ENCODE measurements around the gene COA5. TPM values are rescaled to one million over a fixed set of nuclear protein-coding genes. Genes with fewer than 3 reads are reported as not detected.

The COA5 gene
- polyA plus RNA-seq, 2 of the 4 experiments (the other 2 are of a cell fraction) = 32.7 to 43.3 TPM

GRCh38 chr2:98560256-98560771 is 48.0 kb downstream of the COA5 start:
- peak; percentile 52 to 56; a peak in 3 of 6 replicates for ATAC-seq
- CTCF ChIA-PET = interaction anchor here (1.6 to 2.3 kb wide), 4 partner anchors 9 to 147 kb away, joined by 3 to 11 read pairs (median 8); no protein-coding TSS in a partner anchor
- H3K9me3 ChIP-seq = no peaks in the 10 kb centered on the region
- POLR2A ChIA-PET = no interaction called here
- no peak overlapping the region for H3K4me2 ChIP-seq
- TF ChIP-seq EHF (CRISPR knock-in tag; IDR thresholded peaks at IDR 0.05) = no peak
- no peak for TF ChIP-seq EP300 (IDR thresholded peaks at IDR 0.05)
- no peak for TF ChIP-seq JUN (IDR thresholded peaks at IDR 0.05)
- TF ChIP-seq CBX2 (IDR thresholded peaks at IDR 0.05; ENCODE audit: borderline replicate concordance, low read depth) = no peak
- no peak for TF ChIP-seq HOXB5 (CRISPR knock-in tag; IDR thresholded peaks at IDR 0.05)
- no peak for TF ChIP-seq CBX8 (IDR thresholded peaks at IDR 0.05)
- TF ChIP-seq SMC3 (IDR thresholded peaks at IDR 0.05) = no peak
- TF ChIP-seq NFE2L2 (conservative IDR thresholded peaks at IDR 0.05; ENCODE audit: low read length) = no peak
- no peak for FAIRE-seq
- 0 out of 3 replicates have a peak, but pooled peaks cover 3% of the 10 kb centered on the region for H3K4me1 ChIP-seq
- DNase-seq (ENCODE audit: low read depth in 1 of 2, low spot score in 1 of 2) = peak in 1 of 2 experiments; percentile 9
- no peak overlapping the region for H3K4me3 ChIP-seq
- 96% methylated on average over 9 of the region's 9 CpGs for WGBS (ENCODE audit: missing lambda C conversion rate)
- H3K27ac ChIP-seq = 0 out of 6 replicates have a peak overlapping the region, but pooled peaks of 1 of the 2 experiments have one; percentile 39

GRCh38 chr2:98559581-98559980 is 48.7 kb downstream of the COA5 start:
- TF ChIP-seq RFX5 (IDR thresholded peaks at IDR 0.05) = no peak
- TF ChIP-seq SREBF2 (IDR thresholded peaks at IDR 0.05) = no peak
- TF ChIP-seq REST (IDR thresholded peaks at IDR 0.05) = no peak
- no peak for TF ChIP-seq NPAS2 (CRISPR knock-in tag; IDR thresholded peaks at IDR 0.05; ENCODE audit: borderline replicate concordance)
- Histone ChIP-seq H3K27ac (no peak overlapping the region), H3K9me3 (no peaks in the 10 kb centered on the region), H3K4me1 (0 out of 3 replicates have a peak, but pooled peaks cover 3% of the 10 kb centered on the region), H3K4me2 (no peak overlapping the region), H3K4me3 (no peak overlapping the region)
- ATAC-seq (no peak), DNase-seq (ENCODE audit: low read depth in 1 of 2, low spot score in 1 of 2) (no peak), FAIRE-seq (no peak)
- ChIA-PET CTCF (interaction anchor here (1.0 to 2.3 kb wide), 4 partner anchors 8 to 146 kb away, joined by 3 to 11 read pairs (median 8); no protein-coding TSS in a partner anchor), POLR2A (no interaction called here)
- WGBS (ENCODE audit: missing lambda C conversion rate) = 90% methylated on average over 3 of the region's 3 CpGs

GRCh38 chr2:98558852-98559530 is 49.3 kb downstream of the COA5 start:
- CTCF ChIA-PET = interaction anchor here (1.0 to 3.3 kb wide), 4 partner anchors 8 to 146 kb away, joined by 3 to 17 read pairs (median 8); no protein-coding TSS in a partner anchor
- Histone ChIP-seq H3K9me3 (no peaks in the 10 kb centered on the region), H3K4me2 (no peak overlapping the region), H3K4me1 (0 out of 3 replicates have a peak, but pooled peaks cover 3% of the 10 kb centered on the region), H3K27ac (no peak overlapping the region), H3K4me3 (no peak overlapping the region)
- POLR2A ChIA-PET = no interaction called here
- no peak for FAIRE-seq
- no peak for DNase-seq (ENCODE audit: low read depth in 1 of 2, low spot score in 1 of 2)
- 94% methylated on average over 16 of the region's 16 CpGs for WGBS (ENCODE audit: missing lambda C conversion rate)
- ATAC-seq = no peak
- TF ChIP-seq NR3C1 (IDR thresholded peaks at IDR 0.05) = no peak
- no peak for TF ChIP-seq E2F6 (IDR thresholded peaks at IDR 0.05; ENCODE audit: borderline replicate concordance, low read depth)
- TF ChIP-seq ZNF302 (CRISPR knock-in tag; IDR thresholded peaks at IDR 0.05) = no peak
- TF ChIP-seq ATOH8 (CRISPR knock-in tag; IDR thresholded peaks at IDR 0.05; ENCODE audit: low read depth) = no peak
- no peak for TF ChIP-seq RCOR1 (IDR thresholded peaks at IDR 0.05; ENCODE audit: low read depth, low read length)
- TF ChIP-seq JUN (IDR thresholded peaks at IDR 0.05) = no peak
- no peak for TF ChIP-seq HOXB5 (CRISPR knock-in tag; IDR thresholded peaks at IDR 0.05)
- no peak for TF ChIP-seq NFE2L2 (conservative IDR thresholded peaks at IDR 0.05; ENCODE audit: low read length)
- TF ChIP-seq MAX (IDR thresholded peaks at IDR 0.05) = no peak
- TF ChIP-seq EHMT2 (IDR thresholded peaks at IDR 0.05; ENCODE audit: low read depth) = no peak
- no peak for TF ChIP-seq PBX3 (IDR thresholded peaks at IDR 0.05)
- no peak for TF ChIP-seq FOSL2 (IDR thresholded peaks at IDR 0.05)
- no peak for TF ChIP-seq FOSL2 (CRISPR knock-in tag; IDR thresholded peaks at IDR 0.05)
- TF ChIP-seq HES2 (IDR thresholded peaks at IDR 0.05) = no peak
- no peak for TF ChIP-seq HMGXB4 (CRISPR knock-in tag; IDR thresholded peaks at IDR 0.05; ENCODE audit: borderline replicate concordance)
- TF ChIP-seq ZC3H11A (IDR thresholded peaks at IDR 0.05) = no peak
